ENCODE measurements around the gene CHN2. TPM values are rescaled to one million over a fixed set of nuclear protein-coding genes. Genes with fewer than 3 reads are reported as not detected.

The CHN2 gene
- total RNA-seq, 2 experiments from 2014 or later: 2.1 to 3.5 TPM

DNA sequence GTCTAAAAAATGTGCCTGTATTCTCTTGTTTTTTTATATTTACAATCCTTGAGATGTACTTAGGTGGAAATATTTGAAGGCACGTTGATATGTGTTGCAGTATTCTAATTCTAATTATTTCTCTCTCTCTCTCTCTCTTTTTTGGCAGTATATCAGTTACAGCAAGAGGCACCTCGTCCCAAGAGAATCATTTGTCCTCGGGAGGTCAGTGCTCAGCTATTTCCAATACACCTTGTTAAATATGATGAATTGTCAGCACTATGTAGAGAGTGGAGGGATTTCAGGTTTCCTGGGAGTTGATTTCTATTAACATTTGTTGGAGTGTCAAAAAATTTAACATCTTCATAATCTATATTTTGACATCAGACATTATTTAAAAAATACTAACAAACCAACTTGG, 173.2 kb downstream of the CHN2 start:
- POLR2A ChIA-PET: no interaction called here
- Histone ChIP-seq H3K27ac (ENCODE audit: low read depth in 1 of 2, low read length in 2 of 2) (no peak overlapping the region), H3K36me3 (ENCODE audit: insufficient read depth, low read length) (no peaks in the 10 kb centered on the region), H3K9me3 (ENCODE audit: control insufficient read depth in 1 of 2, insufficient read depth in 1 of 2, low read length in 2 of 2) (no peaks in the 10 kb centered on the region), H3K4me3 (ENCODE audit: low read length) (no peak overlapping the region), H3K4me1 (ENCODE audit: insufficient read depth, low read length) (no peaks in the 10 kb centered on the region), H3K27me3 (ENCODE audit: control insufficient read depth in 1 of 2, insufficient read depth in 2 of 2, low read length in 2 of 2) (no peaks in the 10 kb centered on the region)
- intact Hi-C loops (cut with DNase I, micrococcal nuclease): no loop called here
- DNase-seq (no peak), ATAC-seq (ENCODE audit: poor library complexity) (no peak)
- Mint-ChIP-seq H3K9me3 (no peaks in the 10 kb centered on the region), H3K36me3 (ENCODE audit: low read depth) (no peaks in the 10 kb centered on the region), H3K27ac (no peak overlapping the region), H3K27me3 (no peaks in the 10 kb centered on the region), H3K4me1 (ENCODE audit: low read depth) (no peaks in the 10 kb centered on the region), H3K4me3 (no peak overlapping the region)
- CTCF ChIA-PET: no interaction called here
- TF ChIP-seq, protein P1, sequence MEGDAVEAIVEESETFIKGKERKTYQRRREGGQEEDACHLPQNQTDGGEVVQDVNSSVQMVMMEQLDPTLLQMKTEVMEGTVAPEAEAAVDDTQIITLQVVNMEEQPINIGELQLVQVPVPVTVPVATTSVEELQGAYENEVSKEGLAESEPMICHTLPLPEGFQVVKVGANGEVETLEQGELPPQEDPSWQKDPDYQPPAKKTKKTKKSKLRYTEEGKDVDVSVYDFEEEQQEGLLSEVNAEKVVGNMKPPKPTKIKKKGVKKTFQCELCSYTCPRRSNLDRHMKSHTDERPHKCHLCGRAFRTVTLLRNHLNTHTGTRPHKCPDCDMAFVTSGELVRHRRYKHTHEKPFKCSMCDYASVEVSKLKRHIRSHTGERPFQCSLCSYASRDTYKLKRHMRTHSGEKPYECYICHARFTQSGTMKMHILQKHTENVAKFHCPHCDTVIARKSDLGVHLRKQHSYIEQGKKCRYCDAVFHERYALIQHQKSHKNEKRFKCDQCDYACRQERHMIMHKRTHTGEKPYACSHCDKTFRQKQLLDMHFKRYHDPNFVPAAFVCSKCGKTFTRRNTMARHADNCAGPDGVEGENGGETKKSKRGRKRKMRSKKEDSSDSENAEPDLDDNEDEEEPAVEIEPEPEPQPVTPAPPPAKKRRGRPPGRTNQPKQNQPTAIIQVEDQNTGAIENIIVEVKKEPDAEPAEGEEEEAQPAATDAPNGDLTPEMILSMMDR (IDR thresholded peaks at IDR 0.05): no peak

DNA sequence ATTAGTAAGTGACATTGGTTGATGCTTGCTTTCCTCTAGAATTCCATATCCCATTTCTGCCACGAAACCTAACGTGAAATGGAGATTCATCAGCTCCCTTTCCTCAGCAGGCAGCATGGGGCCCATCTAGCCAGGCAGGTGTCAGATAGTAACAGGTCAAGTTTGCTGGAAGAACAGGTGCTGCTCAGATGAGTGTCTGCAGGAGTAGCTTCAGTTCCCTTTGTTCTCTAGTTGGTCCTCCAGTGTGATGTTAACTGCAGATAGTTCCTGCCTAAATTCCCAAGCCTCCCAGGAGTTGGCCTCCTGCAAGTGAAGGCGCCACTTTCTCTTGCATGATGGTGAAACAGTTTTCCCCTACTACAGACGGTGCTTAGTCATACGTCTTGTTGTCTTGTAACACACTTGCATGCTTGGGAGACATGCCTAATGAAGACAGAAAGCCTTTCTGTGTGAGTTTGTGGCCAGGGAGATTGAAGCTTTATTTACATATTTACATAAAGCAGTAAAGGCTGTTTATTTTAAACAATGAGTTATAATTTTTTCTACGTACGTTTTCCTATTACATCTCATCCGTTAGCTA, 175.4 kb downstream of the CHN2 start:
- Mint-ChIP-seq H3K9me3 (no peaks in the 10 kb centered on the region), H3K4me3 (no peak overlapping the region), H3K27ac (no peak overlapping the region), H3K36me3 (ENCODE audit: low read depth) (no peaks in the 10 kb centered on the region), H3K4me1 (ENCODE audit: low read depth) (no peaks in the 10 kb centered on the region), H3K27me3 (no peaks in the 10 kb centered on the region)
- Histone ChIP-seq H3K27me3 (ENCODE audit: control insufficient read depth in 1 of 2, insufficient read depth in 2 of 2, low read length in 2 of 2) (no peaks in the 10 kb centered on the region), H3K4me3 (ENCODE audit: low read length) (no peak overlapping the region), H3K27ac (ENCODE audit: low read depth in 1 of 2, low read length in 2 of 2) (no peak overlapping the region), H3K4me1 (ENCODE audit: insufficient read depth, low read length) (no peaks in the 10 kb centered on the region), H3K9me3 (ENCODE audit: control insufficient read depth in 1 of 2, insufficient read depth in 1 of 2, low read length in 2 of 2) (no peaks in the 10 kb centered on the region), H3K36me3 (ENCODE audit: insufficient read depth, low read length) (no peaks in the 10 kb centered on the region)
- TF ChIP-seq, protein P1 (IDR thresholded peaks at IDR 0.05): no peak
- DNase-seq (no peak), ATAC-seq (ENCODE audit: poor library complexity) (no peak)
- CTCF ChIA-PET: no interaction called here
- intact Hi-C loops (cut with DNase I, micrococcal nuclease): no loop called here
- POLR2A ChIA-PET: no interaction called here

DNA sequence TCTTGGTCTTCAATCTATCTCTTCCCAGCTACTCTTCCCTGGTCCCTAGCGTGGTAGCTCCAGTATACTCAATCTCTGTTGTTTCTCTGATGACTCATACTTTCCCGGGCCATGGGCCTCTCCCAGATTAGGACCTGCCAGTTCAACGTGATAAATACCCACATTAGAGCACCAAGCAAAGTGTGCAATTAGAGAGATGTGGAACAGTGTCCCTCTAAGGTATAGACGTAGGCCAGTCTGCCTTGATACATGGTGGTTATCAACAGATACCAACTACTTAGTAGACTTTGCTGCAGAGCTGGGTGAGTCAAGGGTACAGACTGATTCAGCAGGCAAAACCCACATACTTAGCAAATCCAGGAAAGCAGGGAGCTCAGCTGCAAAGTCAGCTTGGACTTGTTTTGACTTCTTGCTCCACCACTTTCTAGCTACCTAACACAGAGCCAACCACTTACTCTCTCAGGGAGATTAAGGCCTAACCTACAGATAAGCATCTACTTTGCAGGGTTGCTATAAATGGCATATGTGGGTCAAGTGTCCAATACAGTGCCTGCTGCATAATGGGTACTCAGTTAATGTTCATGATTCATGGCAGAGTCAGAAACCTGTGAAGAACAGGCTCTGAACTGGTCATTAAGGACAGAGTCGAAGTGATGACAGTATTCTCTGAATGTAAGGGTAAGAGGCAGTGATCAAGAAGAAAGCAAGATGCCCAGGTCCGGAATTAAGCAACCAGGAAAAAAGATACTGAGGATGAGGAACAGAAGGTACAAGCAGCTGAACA, 176.1 kb downstream of the CHN2 start:
- H3K4me1 ChIP-seq (ENCODE audit: insufficient read depth, low read length): no peaks in the 10 kb centered on the region
- Mint-ChIP-seq H3K36me3 (ENCODE audit: low read depth) (no peaks in the 10 kb centered on the region), H3K4me3 (no peak overlapping the region), H3K4me1 (ENCODE audit: low read depth) (no peaks in the 10 kb centered on the region), H3K9me3 (no peaks in the 10 kb centered on the region), H3K27me3 (no peaks in the 10 kb centered on the region), H3K27ac (no peak overlapping the region)
- ATAC-seq (ENCODE audit: poor library complexity) (no peak), DNase-seq (no peak)
- H3K9me3 ChIP-seq (ENCODE audit: control insufficient read depth in 1 of 2, insufficient read depth in 1 of 2, low read length in 2 of 2): no peaks in the 10 kb centered on the region
- H3K36me3 ChIP-seq (ENCODE audit: insufficient read depth, low read length): no peaks in the 10 kb centered on the region
- H3K27me3 ChIP-seq (ENCODE audit: control insufficient read depth in 1 of 2, insufficient read depth in 2 of 2, low read length in 2 of 2): no peaks in the 10 kb centered on the region
- intact Hi-C loops (cut with DNase I, micrococcal nuclease): no loop called here
- no peak overlapping the region for H3K4me3 ChIP-seq (ENCODE audit: low read length)
- H3K27ac ChIP-seq (ENCODE audit: low read depth in 1 of 2, low read length in 2 of 2): no peak overlapping the region
- ChIA-PET CTCF (no interaction called here), POLR2A (no interaction called here)
- TF ChIP-seq, protein P1 (IDR thresholded peaks at IDR 0.05): no peak

Data from CD4-positive, alpha-beta T cell (primary cell).